Parathyroid adenoma (tissue), 2 donors: ENCODE results near the gene FAM180B.

ENCODE experiments used
- H2AFZ ChIP-seq: fragments of 300-600 bp; sonication (generic); one replicate; pipeline ENCODE4 v1.7.0; 2017; ENCODE audit warnings: antibody characterized with exemption, mild to moderate bottlenecking
- H3K27ac ChIP-seq: fragments of 300-600 bp; sonication (generic); one replicate; pipeline ENCODE4 v1.7.0; 2017
- H3K27me3 ChIP-seq: fragments of 300-600 bp; sonication (generic); one replicate; pipeline ENCODE4 v1.7.0; 2017; ENCODE audit warnings: low read length; ENCODE audit not compliant: control insufficient read depth, insufficient read depth
- H3K36me3 ChIP-seq: fragments of 300-600 bp; sonication (generic); one replicate; pipeline ENCODE4 v1.7.0; 2017; ENCODE audit warnings: low read length; ENCODE audit not compliant: control insufficient read depth, insufficient read depth
- H3K4me1 ChIP-seq: fragments of 300-600 bp; sonication (generic); one replicate; pipeline ENCODE4 v1.7.0; 2017; ENCODE audit warnings: control low read depth
- H3K4me2 ChIP-seq: fragments of 300-600 bp; sonication (generic); one replicate; pipeline ENCODE4 v1.7.0; 2017; ENCODE audit warnings: low read length
- H3K4me3 ChIP-seq: fragments of 300-600 bp; sonication (generic); one replicate; pipeline ENCODE4 v1.7.0; 2017; ENCODE audit warnings: low read depth, low read length
- H3K79me2 ChIP-seq: fragments of 300-600 bp; sonication (generic); one replicate; pipeline ENCODE4 v1.7.0; 2017; ENCODE audit warnings: control low read depth
- H3K9ac ChIP-seq: fragments of 300-600 bp; sonication (generic); one replicate; pipeline ENCODE4 v1.7.0; 2017; ENCODE audit warnings: mild to moderate bottlenecking
- H3K9me3 ChIP-seq: fragments of 300-600 bp; sonication (generic); one replicate; pipeline ENCODE4 v1.7.0; 2017; ENCODE audit warnings: low read length; ENCODE audit not compliant: control insufficient read depth
- CTCF ChIP-seq: fragments of 300-600 bp; sonication (generic); IDR thresholded peaks from one replicate; pipeline ENCODE4 v1.7.0; 2017; ENCODE audit warnings: antibody characterized with exemption, mild to moderate bottlenecking
- donor health status: primary hyperparathyroidism.

The FAM180B gene

GRCh38 chr11:47589977-47590861 is 3.7 kb downstream of the FAM180B start:
- H3K9ac ChIP-seq = no peak overlapping the region

GRCh38 chr11:47591764-47592163 is 5.3 kb downstream of the FAM180B start:
- Histone ChIP-seq H3K27me3 (no peaks in the 10 kb centered on the region), H3K4me2 (no peak overlapping the region), H3K4me3 (no peak overlapping the region), H3K36me3 (no peaks in the 10 kb centered on the region), H3K4me1 (peaks cover 4% of the 10 kb centered on the region), H2AFZ (no peak overlapping the region), H3K9me3 (no peaks in the 10 kb centered on the region), H3K27ac (no peak overlapping the region), H3K9ac (no peak overlapping the region), H3K79me2 (no peaks in the 10 kb centered on the region)
- TF ChIP-seq CTCF = no peak

More at GRCh38 chr11:47589977-47590861, 3.7 kb downstream of the FAM180B start:
- H3K27ac ChIP-seq = no peak overlapping the region
- H3K79me2 ChIP-seq = no peaks in the 10 kb centered on the region
- no peak overlapping the region for H3K4me3 ChIP-seq
- H3K36me3 ChIP-seq = no peaks in the 10 kb centered on the region
- no peak for TF ChIP-seq CTCF
- no peaks in the 10 kb centered on the region for H3K9me3 ChIP-seq
- no peak overlapping the region for H2AFZ ChIP-seq
- no peak overlapping the region for H3K4me2 ChIP-seq
- no peaks in the 10 kb centered on the region for H3K27me3 ChIP-seq
- H3K4me1 ChIP-seq = peaks cover 4% of the 10 kb centered on the region

- H2AFZ ChIP-seq = no peak overlapping the region
- no peak overlapping the region for H3K4me3 ChIP-seq
- no peak overlapping the region for H3K9ac ChIP-seq
Observed at GRCh38 chr11:47592251-47592650, 5.8 kb downstream of the FAM180B start.

GRCh38 chr11:47592970-47593369 is 6.5 kb downstream of the FAM180B start:
- H3K36me3 ChIP-seq = no peaks in the 10 kb centered on the region
- no peaks in the 10 kb centered on the region for H3K9me3 ChIP-seq
- H3K27ac ChIP-seq = no peak overlapping the region
- H3K4me1 ChIP-seq = peaks cover 4% of the 10 kb centered on the region
- no peaks in the 10 kb centered on the region for H3K27me3 ChIP-seq
- no peak overlapping the region for H3K4me3 ChIP-seq
- H3K4me2 ChIP-seq = no peak overlapping the region
- no peak overlapping the region for H2AFZ ChIP-seq
- TF ChIP-seq CTCF = no peak
- H3K79me2 ChIP-seq = no peaks in the 10 kb centered on the region
- H3K9ac ChIP-seq = no peak overlapping the region

More at GRCh38 chr11:47592251-47592650, 5.8 kb downstream of the FAM180B start:
- no peaks in the 10 kb centered on the region for H3K79me2 ChIP-seq
- peaks cover 4% of the 10 kb centered on the region for H3K4me1 ChIP-seq
- no peak for TF ChIP-seq CTCF
- H3K9me3 ChIP-seq = no peaks in the 10 kb centered on the region
- H3K27ac ChIP-seq = no peak overlapping the region
- H3K36me3 ChIP-seq = no peaks in the 10 kb centered on the region
- no peaks in the 10 kb centered on the region for H3K27me3 ChIP-seq
- no peak overlapping the region for H3K4me2 ChIP-seq

GRCh38 chr11:47593492-47593933 is 7.0 kb downstream of the FAM180B start:
- no peaks in the 10 kb centered on the region for H3K9me3 ChIP-seq
- no peak overlapping the region for H3K9ac ChIP-seq
- TF ChIP-seq CTCF = no peak
- peaks cover 4% of the 10 kb centered on the region for H3K4me1 ChIP-seq
- H3K79me2 ChIP-seq = no peaks in the 10 kb centered on the region
- peak overlapping the region; percentile 72 for H3K4me2 ChIP-seq
- no peaks in the 10 kb centered on the region for H3K27me3 ChIP-seq
- H3K36me3 ChIP-seq = no peaks in the 10 kb centered on the region
- peak overlapping the region; percentile 34 for H3K4me3 ChIP-seq
- H3K27ac ChIP-seq = peak overlapping the region; percentile 51
- H2AFZ ChIP-seq = peak overlapping the region; percentile 50
